DMS153 (cell line): ENCODE results near the gene TTI1.

Source experiments
- DNase-seq: peaks from one replicate; lab custom pipeline; 2025; lab: John Stamatoyannopoulos, UW

The TTI1 gene

GRCh38 chr20:37987602-37988290 is 45.5 kb downstream of the TTI1 start:
- DNase-seq: no peak

- DNase-seq: peak; percentile 9
Measured at GRCh38 chr20:37986873-37987601, 46.2 kb downstream of the TTI1 start.

DNA sequence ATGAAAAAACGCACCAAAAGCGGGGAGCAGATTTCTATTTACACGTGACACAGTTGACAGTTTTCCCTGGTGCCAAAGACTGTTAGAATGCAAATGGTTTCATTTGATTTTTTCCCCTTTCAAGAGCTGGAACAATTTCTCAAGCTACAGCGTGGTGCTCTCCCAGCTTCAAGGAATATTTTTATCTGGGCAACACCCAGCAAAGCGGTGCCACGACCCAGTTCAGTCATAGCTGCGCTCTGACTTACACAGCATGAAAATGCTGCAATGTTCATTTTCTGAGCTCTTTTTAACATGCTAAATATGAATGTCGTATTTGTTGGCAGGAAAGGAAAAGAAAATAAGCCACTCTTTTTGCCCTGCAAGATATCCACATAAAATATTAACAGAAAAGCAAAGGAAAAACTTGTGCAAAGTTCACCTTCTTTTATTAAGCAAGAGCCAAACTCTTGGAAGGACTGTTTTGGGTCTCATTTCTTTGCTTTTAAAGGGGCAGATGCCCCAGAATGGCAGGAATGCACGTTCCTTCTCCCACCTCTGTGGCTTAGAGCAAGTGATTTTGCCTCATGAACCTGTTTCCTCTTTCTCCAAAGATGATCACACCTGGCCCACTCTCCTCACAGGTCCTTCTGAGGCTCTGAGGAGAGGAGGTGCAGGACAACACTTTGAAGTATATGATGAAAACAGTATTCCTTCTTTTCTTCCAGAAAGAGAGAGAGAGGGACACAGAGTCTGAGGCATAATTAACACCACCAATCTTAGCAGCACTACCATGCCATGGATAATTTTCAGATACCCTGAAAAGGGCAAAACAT is 47.0 kb downstream of the TTI1 start:
- DNase-seq: no peak

DNA sequence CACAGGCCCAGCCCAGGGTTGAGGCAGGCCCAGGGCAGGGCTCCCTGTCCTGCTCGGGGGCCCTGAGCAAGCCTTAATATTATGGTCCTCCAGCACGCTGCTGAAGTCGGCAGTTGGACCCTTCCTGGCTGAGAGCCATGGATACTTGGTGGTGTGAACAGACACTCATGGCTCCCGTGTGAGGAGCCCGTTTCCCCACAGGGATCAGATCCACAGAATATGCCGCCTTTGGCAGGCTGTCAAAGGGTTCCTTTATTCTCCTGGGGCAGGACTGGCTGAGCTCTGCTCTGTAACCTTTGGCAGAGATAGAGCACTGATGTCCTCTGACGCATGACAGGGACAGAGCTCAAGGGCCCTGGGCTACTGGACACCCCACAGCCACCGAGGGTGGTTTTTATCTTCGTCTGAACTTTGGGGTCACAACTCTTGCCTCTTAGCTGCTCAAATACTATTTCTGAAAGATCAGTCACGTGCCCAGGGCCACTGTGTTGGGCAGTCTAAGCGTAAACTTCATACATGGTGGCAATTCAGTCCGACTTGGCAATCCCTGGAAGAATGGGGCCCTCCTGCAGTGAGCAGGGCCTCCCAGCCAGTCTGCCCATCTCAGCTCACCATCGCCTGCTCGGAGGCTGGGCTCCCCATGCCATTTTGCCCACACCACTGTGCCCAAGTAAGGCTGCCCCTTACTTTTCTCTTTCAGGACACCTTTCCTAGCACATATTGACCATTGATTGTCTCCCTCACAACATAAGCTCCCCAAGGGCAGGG is 49.1 kb downstream of the TTI1 start:
- DNase-seq: no peak

DNA sequence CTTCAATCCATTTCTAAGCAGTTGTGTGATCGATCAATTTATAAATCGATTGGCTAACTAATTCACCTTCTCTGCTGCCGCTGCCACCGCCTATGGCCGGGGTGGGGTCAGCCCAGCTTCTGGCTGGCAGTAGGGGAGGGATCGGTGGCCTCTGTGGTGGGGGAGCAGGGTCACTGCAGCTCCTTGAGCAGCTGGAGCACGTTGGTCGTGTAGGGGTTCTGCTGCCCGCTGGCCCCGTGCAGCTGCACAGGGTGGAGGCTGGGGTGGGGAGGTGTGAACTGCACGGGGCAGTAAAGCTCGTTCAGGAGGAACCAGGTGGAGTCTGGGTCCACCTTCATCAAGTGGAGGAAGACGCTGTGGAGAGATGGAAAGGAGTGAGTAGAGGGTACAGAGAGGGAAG is 50.0 kb downstream of the TTI1 start:
- no peak for DNase-seq

GRCh38 chr20:37981568-37981967 is 51.7 kb downstream of the TTI1 start:
- no peak for DNase-seq

GRCh38 chr20:37980876-37981275 is 52.4 kb downstream of the TTI1 start:
- no peak for DNase-seq

DNA sequence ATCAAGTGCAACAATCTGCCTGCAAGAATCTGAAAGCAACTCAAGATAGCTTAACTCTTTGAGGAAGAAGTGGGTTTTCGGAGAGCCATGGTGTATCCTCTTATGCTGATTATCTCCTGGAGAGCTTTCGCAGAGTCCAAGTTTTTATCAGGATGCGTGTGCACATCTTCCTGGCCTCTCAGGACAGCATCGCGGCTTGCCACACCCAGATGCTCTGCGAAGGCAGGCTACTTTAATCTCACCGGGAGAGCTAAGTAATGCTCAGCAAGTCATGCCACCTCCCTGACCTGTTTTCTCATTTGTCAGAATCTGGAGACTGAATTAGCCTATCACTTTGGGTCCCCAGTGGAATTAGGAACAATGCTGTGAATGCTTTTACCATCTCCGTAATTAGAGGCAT is 52.9 kb downstream of the TTI1 start:
- no peak for DNase-seq

DNA sequence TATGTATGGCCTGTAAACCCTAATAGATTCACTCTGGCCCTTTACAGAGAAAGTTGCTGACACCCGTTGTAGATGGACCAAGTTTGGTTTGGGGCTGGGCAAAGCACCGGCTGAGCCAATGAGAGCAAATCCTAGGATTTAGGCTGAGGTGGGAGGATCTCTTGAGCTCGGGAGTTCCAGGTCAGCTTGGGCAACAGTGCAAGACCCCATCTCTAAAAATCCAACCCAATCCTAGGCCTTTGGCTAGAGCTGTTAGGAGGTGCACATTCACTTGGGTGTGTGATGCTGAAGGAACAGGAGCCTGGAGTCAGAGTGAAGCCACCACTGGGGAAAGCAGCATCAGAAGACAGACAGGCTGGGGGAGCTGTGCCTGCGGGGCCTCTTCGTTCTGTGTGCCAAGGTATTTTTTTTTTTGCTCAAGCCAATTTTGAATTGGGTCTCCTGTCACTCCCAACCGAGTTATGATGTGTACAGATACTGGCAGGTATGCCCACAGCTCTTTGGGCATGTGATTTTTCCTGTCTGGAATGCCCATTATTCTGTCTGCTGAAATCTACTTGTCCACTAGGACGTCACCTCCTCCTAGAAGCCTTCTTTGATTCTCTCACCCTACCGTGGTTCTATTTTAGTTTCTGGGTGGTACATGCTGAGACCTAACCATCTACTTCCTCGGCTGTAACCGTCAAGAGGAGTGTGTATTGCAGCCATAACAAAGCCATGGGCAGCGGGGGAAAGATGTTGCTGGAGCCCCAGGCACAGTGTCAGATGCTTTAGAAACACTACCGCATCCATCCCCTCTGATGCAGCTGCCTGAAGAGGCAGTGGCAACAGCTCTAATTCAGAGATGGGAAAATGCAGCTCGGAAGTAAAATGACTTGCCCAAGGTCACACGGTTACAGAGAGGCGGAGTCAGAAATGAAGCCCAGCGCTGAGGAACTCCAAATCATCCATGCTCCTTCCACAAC is 54.0 kb downstream of the TTI1 start:
- no peak for DNase-seq

- no peak for DNase-seq
Measured at GRCh38 chr20:37977786-37978185, 55.5 kb downstream of the TTI1 start.

GRCh38 chr20:37977338-37977737 is 55.9 kb downstream of the TTI1 start:
- DNase-seq: no peak

DNA sequence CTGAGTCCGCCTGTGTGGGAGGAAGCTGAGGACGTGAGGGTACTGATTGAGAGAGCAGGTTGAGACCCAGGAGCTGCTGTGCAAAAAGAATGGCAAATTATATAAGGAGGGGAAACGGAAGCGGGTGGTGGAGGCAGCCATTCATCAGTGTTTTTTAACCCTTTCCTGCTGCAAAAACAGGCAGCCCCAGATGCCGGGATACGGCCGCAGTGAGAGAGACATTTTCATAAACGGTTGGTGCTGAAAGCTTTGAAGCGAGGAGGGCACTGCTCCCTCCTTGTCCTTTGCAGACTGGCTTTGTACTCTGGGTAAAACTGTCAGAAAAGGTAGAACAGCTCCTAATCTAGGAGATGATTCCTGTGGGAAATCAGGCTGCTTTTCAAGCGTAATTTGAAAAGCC is 56.4 kb downstream of the TTI1 start:
- DNase-seq: no peak

- no peak for DNase-seq
Measured at GRCh38 chr20:37973059-37973910, 60.0 kb downstream of the TTI1 start.

- no peak for DNase-seq
Measured at GRCh38 chr20:37972256-37973058, 60.8 kb downstream of the TTI1 start.

DNA sequence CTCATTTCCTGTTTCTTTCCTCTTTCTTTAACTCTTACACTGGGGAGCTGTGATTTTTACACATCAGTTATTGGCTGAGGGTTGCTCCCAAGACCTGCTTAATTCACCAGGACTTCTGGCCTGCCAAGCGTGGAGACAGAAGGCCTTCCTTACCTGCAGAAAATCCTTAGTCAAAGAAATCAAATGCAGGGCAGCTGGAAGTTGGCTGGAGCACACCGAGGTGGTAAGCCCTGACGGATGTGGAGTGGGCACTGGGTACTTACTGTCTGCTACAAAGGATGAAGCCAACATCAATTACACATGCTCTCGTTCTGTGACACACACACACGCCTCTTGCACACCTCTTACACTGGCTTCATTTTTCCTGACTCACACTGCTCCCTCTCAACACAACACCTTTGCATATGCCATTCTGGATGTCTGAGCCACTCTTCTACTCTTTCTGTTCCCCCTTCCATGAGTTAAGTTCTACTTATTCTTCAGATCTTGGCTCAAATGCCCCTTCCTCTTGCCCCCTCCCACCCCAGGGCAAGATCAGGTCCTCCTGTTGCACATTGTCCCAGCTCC is 61.6 kb downstream of the TTI1 start:
- DNase-seq: no peak

DNA sequence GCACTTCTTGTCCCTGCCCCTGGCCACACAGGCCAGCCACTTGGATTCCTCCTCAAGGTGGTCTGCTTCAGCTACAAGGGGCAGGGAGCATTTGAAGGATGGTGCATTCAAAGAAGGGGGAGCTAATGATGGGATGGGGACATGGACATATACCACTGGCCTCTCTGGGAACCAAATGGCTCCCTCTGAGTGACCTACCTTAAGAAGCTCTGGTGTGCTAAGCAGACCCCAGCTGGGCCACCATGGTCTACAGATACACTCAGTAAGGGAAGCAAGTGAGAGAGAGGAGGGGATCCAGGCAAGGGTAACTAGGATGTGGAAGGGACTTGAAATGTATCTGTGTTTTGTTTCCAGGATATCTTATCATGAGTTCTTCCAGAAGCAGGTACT is 62.4 kb downstream of the TTI1 start:
- DNase-seq: no peak

DNA sequence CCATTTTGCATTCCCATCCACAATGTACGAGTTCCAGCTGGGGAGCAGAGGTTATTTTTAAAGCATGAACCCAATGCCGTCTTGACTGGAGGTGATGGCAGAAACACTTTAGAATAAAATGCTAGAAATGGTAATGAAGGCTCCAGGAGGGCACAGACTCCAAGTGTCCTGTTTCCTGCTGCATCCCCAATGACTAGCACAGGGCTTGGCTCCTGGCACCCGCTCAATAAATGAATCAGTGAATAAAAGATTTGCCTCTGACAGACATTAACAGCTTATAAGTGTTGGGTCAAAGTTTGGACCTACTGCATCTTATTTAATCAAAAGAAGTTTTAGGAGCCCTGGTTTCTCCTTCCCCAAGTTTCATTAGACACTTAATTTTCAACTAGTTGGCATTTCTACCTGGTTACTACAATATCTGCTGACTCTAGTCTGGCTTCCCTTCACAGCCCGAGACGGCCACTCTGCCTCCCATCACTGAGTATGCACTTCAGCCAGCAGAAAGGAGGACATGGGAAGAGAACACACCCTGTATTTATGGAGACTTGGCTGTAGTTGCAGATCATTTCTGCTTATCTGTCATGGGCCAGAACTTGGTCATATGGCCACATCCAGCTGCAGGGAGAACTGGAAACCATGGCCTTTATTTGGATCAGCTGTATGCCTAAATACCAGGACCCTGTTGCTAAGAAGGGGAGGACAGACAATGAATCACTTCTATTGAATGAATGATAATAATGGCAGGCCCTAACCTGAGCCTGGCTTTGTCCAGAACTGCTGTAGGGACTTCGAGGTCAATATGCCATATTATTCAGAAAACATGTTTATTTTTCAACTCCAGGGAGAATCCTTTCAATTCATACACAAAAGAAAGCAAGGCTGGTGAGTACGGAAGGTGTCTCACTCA is 63.1 kb downstream of the TTI1 start:
- no peak for DNase-seq
